Midbrain (tissue), 1 donor: Measurements from ENCODE around the gene PRR35.

Experiments used
- DNase-seq: peaks from one replicate; lab custom pipeline; 2025; lab: John Stamatoyannopoulos, UW

PRR35 gene

GRCh38 chr16:564690-565418 lies 4.7 kb downstream of the PRR35 start:
- no peak for DNase-seq

DNA sequence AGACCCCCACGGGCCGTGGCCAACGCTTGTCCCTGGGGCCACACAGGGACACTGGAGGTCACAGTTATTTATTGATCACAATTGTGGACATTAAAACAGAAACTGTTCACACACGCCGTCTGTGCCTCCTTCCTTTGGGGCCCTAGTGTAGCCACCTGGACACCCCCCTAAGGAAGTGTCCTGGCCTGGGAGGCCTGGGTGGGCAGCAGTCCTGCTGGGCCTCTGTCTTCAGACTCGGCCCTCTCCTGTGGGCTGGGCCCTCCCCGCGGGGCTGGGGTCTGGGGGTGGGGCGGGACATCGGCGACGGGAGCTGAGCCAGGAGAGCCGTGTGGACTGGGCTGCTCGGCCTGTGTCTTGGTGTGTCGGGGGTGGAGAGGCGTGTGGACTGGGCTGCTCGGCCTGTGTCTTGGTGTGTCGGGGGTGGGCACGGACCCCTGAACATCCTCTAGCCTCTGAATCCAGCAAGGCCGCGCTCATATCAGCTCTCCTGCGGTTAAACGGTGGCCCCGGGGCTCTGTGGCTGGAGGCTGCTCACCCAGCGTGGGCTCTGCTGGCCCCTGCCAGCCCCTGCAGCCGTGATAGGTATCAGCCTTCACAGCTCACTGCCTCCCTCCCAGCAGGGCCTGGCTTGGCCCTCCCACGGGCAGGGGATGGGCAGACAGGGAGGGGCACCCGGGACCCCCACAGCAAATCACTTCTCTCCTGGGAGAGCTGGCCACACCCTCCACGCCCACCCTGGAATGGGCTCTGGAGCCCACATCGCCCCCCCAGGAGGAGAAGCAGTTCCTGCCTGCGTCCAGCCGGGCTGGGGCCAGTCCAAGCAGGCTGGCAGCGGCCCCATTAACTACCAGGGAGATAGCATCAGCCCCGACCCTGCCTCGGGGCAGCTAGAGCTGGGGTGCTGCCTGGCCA lies 5.5 kb downstream of the PRR35 start:
- DNase-seq, result no peak

DNA sequence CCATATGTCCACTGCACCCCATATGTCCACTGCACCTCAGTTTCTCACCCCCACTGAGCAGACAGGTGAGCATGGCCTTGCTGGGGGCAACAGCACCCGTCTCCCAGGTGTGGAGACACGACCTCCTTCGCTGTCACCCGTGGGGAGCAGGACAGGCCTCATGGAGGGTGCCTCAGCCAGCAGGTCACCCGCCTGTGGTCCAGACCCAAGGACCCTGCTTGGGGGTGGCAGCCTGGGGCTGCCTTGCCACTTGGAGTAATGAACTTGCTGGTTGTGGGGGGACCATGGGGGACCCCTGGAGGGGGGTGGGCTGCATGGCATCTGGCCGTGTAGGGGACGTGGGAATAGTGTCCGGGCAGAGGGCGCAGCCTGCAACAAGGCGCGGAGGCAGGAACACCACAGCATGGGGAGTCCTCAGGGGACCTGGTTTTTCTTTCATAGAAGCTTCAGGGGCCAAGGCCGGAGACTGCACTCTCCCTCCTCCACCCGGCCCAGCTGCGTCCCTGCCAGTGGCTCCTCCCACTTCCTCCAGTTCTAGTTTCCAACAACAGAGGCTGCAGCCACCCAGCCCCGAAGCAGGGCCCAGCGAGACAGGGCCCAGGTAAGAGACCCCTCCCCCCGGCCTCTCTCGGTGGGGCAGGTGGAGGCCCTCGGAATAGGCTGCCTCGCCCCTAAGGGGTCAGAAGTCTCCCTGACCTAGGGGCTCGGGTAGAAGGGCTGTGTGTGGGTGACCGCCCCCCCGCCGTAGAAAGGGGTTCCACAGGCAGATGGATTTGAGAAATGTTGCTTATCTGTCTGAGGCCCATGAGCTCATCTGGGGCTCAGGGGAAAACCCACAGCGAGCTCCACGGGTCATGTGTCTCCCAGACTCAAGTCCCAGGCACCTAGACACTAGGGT lies 6.5 kb downstream of the PRR35 start, which contains the start of gene NHLRC4:
NHLRC4 (plus strand) TSS at position 531 of the 898 bp plus-strand sequence. CDS start 1,043 bp downstream, outside the sequence.
- no peak for DNase-seq

DNA sequence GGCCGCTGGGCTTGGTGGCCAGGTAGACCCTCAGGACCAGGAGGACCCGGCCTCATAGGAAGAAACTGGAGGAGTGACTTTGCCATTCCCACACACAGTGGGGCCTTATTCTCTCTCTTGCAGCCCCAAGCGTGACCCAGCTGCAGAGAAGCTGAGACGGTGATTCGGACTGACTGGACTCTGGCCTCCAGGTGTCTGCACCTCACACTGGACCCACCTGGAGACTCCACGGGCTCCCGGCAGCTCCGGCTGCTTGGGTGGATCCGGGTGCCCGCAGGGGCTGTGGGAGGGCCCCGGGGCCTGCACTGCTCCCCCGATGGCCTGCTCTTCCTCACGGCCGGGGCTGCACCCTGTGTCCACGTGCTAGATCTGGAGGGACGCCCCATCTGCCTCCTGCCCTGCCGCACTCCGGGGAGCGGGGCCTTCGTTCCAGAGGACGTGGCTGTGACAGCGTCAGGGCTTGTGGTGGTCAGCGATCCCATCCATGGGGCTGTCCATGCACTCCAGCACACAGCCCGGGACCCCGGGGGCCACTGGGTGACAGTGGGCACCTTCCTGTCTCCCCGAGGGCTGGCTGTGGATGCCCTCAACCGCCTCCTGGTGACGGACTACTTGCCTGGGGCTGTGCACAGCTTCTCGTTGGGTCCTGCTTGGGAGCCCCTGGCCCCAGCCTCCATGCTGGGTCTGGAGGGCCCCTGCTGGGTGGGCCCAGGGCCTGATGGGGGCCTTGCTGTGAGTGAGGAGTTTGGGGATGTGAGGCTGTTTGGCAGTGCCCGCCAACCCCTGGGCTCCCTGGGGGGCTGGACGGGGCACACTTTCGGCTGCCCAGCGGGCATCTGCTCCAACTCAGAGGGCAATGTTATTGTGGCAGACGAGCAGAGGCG lies 7.4 kb downstream of the PRR35 start:
- DNase-seq, result no peak

DNA sequence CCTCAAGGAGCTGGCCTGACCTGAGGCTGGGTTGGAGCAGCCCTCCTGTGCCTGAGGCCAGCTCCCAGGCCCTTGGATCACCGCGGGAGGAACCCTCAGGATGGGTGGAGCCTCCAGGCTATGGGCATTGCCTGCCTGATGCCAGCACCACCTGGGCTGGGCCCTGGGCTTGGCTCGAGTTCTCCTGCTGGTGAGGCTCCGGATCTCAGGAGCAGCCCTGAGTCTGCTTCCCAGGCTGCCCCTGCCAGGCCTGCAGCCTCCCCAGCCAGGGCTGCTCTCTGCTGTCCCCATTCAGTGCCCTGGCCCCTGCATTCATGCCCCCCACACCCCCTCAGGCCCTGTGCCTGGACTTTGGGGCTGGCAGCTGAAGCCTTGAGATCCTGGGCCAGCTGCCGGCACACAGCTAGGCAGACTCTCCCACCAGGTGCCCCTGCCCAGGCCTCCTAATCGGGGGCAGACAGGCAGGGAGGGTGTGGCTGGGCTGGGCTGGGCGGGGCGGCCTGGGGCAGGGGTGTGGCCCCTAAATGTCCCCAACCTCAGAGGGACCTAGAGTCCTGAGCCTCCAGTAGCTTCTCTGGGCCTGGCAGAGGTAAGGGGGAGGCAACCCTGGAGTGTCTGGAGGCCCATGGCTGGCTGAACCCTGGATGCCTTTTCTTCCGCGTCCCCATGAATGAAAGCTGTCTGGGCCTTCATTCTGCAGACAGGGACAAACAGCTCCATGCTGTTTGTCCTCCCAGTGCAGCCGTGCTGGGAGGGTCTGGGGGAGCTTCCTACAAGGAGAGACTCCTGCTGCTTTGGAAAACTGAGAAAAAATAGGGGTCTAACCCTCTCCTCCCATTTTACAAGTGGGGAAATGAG lies 8.4 kb downstream of the PRR35 start:
- DNase-seq, result no peak

GRCh38 chr16:569445-570254 lies 9.5 kb downstream of the PRR35 start, which contains the start of gene PIGQ:
PIGQ (plus strand) TSS chr16:569968; CDS start chr16:574075, 4,107 bp downstream.
- DNase-seq, result peak; percentile 38

GRCh38 chr16:572865-573650 lies 12.9 kb downstream of the PRR35 start:
- DNase-seq, result no peak

- no peak for DNase-seq
Measured at GRCh38 chr16:574021-574760, 14.0 kb downstream of the PRR35 start.

DNA sequence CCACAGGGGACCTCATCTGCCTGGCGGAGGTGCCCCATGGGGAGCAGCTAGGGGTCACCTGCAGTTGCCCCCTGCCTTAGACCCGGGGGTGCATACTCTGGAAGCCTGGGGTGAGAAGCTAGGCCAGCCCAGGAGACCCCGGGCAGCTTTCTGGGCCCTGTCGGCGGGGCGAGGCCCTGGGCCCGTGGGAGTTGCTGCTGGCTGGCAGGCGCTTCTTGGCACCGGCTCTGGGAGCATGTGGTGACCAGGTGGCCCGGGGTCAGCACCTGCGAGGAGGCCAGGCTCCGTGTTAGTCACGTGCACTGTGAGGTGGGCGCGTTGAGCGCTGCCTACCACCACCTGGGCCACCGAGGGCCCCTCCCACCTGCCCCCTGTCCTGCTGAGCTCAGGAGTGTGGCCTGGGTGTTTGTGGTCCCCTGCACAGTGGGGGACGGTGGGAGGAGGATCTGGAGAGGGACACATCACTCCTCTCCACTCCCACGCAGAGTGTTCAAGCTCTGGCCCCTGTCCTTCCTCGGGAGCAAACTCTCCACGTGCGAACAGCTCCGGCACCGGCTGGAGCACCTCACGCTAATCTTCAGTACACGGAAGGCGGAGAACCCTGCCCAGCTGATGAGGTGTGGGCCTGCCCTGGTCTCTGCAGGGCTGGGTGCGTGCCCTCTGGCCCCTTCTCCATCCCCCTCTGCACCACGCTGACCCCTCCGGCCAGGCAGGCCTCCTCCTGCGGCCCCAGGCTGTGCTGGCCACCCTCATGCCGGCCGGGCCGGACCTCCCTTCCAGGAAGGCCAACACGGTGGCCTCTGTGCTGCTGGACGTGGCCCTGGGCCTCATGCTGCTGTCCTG lies 15.4 kb downstream of the PRR35 start:
- DNase-seq, result no peak

GRCh38 chr16:576197-576822 lies 16.1 kb downstream of the PRR35 start:
- no peak for DNase-seq

DNA sequence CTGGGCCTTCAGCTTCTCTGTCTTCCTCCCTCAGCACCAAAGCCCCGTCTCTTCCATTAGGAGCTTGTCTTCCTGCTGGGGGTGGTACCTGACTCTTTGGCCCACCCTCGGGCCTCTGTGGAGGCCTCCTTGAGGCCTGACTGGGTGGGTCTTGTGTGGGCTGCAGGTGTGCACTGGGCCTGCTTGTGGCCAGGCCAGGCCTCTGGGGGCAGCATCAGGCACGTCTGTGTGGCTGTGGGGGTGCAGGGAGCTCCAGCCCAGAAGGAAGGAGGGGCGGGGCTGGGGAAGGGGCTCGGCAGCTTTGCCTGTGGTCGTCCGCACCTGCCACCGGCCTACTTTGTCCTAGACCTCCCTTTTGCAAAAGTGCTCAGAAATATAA lies 16.6 kb downstream of the PRR35 start:
- DNase-seq, result no peak

DNA sequence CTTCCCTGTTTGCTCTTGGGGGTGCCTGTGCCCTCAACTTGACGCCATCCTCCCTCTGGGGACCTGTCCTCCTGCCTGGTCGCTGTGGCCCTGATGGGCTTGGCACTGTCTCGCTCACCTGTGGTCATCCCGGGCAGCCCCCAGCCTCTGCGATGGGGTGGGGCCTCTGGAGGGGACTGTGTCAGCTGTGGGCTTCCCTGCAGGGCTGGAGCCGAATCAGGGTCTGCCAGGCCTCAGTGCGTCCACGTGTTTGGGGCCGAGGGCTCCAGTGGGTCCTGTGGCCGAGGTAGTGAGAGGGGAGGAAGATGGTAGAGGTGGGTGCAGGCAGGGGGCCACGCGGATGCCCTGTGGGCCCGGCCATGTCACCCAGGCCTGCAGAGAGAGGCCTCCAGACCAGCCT lies 17.6 kb downstream of the PRR35 start:
- no peak for DNase-seq

DNA sequence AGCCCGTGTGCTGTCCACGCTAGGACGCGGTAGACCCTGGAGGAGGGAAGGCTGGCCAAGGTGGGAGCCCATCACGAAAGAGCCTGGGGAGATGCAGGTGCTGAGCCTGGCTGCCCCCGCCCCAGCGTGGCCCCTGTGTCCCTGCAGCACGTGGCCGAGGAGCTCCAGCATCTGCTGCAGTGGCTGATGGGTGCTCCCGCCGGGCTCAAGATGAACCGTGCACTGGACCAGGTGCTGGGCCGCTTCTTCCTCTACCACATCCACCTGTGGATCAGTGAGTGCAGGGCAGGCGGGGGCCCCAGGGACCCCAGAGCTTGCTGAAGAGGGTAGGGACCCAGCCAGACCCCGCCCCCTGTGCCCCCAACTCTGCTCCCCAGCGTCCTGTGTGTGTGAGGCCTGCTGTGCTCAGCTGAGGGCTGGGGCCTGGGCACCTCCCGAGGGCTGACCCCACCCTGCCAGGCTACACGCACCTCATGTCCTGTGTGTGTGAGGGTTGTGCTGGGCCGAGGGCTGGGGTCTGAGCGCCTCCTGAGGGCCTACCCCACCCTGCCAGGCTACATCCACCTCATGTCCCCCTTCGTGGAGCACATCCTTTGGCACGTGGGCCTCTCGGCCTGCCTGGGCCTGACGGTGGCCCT lies 18.2 kb downstream of the PRR35 start:
- DNase-seq, result no peak

- DNase-seq, result peak; percentile 8
Measured at GRCh38 chr16:578870-579405, 18.7 kb downstream of the PRR35 start.
